HG03520 (cell line): Measurements from ENCODE around the gene PDE4DIP.
"Not testable (repeated sequence)": the region's sequence is repeated elsewhere in the genome, so short reads cannot be mapped to it uniquely, and the experiment has no call there.

Source experiments
- ATAC-seq: cut with Tn5 transposase; IDR thresholded peaks from one replicate; pipeline ENCODE4 v1.9.1; 2021; ENCODE audit warnings: mild to moderate bottlenecking, moderate library complexity; ENCODE audit not compliant: unreplicated experiment

Gene PDE4DIP

GRCh38 chr1:148916222-148916621, 72.0 kb downstream of the PDE4DIP start:
- not testable (repeated sequence) for ATAC-seq

DNA sequence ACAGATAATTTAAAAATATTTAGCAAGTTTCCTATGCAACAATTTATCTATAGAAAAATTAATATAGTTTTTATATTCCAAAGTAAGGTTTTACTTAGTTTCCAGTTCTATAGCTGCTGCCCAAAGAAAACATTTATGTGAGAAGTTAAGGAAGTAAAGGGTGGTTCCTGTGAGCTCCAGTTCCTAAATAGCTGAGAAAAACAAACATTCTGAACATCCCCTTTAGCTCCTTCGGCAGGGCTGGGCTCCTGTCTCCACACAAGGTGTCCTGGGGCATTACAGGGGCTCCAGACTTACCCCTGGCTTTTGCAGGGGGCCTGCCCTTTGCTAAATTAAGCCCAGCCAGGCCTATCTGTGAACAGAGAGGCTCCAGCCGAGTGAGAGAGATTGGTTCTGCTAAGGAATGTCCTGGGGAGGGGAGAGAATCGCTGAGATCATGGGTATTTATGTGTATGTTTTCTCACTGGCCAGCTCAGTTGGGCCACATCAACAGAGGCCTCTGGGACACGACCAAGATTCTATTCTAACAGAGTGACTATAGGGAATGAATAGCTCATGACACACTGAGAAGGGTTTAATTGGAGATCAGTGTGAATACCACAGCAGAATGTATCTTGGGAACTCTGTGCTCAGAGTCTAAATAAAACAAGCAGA, 72.6 kb downstream of the PDE4DIP start:
- not testable (repeated sequence) for ATAC-seq

- ATAC-seq: not testable (repeated sequence)
Observed at GRCh38 chr1:148918836-148919447, 74.7 kb downstream of the PDE4DIP start.

GRCh38 chr1:148921047-148921446, 76.8 kb downstream of the PDE4DIP start:
- ATAC-seq: not testable (repeated sequence)

GRCh38 chr1:148923798-148924197, 79.6 kb downstream of the PDE4DIP start:
- not testable (repeated sequence) for ATAC-seq

DNA sequence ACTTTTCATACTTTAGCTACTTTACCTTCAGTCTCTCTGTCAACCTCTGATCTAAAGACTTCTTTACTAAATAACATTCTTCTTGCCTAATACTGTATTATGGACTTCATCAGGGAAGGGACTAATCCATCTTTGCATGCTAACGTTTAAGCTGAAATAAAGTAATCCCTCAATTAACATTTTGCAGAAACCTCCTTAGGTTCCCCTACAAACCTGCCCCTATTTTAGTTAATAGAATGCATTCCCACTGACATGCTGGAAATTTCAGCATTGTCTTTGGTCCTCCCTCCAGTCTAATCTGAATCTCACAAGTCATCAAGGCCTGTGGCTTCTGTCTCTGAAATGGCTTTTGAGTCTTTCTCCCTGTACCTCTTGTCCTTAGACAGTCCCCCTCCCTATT, 83.4 kb downstream of the PDE4DIP start:
- not testable (repeated sequence) for ATAC-seq

DNA sequence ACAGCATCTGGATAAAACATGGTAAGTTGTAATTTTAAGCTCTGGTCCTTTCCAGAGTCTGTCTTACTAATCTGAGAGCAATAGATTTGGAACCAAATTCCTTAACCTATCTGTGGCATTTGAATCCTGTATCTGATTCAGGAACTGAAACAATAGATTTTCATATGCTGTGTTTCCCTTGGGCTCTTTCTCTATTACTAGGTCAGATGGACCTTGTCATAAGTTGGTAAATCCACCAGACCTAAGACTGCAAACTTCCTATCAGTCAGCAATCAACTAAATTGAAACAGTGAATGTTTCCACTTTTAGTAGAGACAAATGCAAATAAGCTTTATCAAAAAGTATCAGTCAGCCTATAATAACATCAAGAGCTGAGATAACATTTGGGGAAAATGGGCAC, 85.0 kb downstream of the PDE4DIP start:
- ATAC-seq: not testable (repeated sequence)

DNA sequence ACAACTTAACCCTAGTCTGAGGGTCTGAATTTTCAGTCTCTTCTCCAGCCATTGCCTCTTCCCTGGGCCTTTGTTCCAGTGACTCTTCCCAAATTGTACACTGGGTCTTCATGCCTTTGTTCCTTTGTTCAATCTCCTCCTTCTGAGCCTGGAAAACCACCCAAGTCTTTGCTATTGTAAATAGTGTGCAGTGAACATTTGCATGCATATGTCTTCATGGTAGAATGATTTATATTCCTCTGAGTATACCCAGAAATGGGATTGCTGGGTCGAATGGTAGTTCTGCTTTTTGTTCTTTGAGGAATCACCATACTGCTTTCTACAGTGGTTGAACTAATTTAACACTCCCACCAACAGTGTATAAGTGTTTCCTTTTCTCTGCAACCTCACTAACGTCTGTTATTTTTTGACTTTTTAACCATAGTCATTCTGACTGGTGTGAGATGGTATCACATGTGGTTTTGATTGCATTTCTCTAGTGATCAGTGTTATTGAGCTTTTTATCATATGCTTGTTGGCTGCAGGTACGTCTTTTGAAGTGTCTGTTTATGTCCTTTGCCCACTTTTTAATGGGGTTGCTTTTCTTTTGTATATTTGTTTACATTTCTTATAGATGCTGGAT, 91.3 kb downstream of the PDE4DIP start:
- ATAC-seq: not testable (repeated sequence)

DNA sequence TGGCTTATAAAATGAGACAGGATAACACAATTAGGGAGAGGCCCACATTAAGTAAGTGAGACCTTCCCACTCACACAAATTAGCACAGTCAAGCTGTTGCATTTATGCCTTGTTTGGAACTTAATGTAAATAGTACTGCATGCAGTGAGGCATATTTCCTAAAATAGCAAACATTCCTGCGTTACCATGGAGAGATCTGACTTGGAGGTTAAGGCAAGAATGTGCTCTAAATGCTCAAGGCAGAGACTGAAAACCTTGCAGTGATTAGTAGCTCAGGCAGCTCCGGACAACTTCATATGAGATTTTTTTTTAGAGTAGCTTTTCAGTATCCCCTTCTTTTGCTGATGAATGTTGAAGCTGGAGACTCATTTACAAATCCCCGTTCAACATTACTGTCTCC, 98.7 kb downstream of the PDE4DIP start:
- ATAC-seq: not testable (repeated sequence)

DNA sequence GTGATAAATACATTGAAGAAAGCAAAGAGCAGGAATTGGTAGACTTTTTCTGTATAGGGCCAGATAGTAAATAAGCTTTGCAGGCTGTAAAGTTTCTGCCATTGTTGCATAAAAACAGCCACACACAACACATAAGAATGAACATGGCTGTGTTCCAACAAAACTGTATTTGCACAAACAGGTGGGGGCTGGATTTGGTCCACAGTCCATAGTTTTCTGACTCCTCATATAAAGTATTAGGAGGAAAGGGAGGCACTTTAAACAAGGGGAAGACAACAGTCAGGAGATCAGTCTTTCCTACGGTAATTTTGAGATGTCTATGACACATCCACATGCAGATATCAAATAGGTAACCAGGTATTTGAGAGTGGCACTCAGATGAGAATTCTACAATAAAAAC, 100.9 kb downstream of the PDE4DIP start:
- ATAC-seq: not testable (repeated sequence)

GRCh38 chr1:148948768-148949167, 104.5 kb downstream of the PDE4DIP start:
- not testable (repeated sequence) for ATAC-seq

- ATAC-seq: peak; percentile 53
Observed at GRCh38 chr1:148951336-148952227, 107.4 kb downstream of the PDE4DIP start.

- ATAC-seq: peak; percentile 70
Observed at GRCh38 chr1:148952253-148952937, 108.2 kb downstream of the PDE4DIP start.

DNA sequence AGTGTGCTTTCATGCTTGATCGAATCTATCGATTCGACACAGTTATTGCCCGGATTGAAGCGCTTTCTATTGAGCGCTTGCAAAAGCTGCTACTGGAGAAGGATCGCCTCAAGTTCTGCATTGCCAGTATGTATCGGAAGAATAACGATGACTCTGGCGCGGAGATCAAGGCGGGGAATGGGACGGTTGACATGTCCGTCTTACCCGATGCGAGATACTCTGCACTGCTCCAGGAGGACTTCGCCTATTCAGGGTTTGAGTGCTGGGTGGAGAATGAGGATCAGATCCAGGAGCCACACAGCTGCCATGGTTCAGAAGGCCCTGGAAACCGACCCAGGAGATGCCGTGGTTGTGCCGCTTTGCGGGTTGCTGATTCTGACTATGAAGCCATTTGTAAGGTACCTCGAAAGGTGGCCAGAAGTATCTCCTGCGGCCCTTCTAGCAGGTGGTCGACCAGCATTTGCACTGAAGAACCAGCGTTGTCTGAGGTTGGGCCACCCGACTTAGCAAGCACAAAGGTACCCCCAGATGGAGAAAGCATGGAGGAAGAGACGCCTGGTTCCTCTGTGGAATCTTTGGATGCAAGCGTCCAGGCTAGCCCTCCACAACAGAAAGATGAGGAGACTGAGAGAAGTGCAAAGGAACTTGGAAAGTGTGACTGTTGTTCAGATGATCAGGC, 108.8 kb downstream of the PDE4DIP start:
- peak; percentile 0 for ATAC-seq

DNA sequence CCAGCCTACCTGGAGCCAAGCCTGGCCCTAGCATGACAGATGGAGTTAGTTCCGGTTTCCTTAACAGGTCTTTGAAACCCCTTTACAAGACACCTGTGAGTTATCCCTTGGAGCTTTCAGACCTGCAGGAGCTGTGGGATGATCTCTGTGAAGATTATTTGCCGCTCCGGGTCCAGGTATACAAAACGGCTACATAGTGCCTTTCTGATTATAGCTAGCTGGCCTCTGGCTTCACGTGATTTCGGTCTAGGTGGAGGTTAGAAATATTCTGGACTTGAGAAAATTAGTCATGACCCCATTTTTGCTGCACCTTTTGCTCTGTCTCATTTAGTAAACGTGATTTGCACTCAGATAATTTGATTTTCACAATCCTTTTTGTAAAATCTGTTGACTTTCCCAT, 109.5 kb downstream of the PDE4DIP start:
- not testable (repeated sequence) for ATAC-seq

DNA sequence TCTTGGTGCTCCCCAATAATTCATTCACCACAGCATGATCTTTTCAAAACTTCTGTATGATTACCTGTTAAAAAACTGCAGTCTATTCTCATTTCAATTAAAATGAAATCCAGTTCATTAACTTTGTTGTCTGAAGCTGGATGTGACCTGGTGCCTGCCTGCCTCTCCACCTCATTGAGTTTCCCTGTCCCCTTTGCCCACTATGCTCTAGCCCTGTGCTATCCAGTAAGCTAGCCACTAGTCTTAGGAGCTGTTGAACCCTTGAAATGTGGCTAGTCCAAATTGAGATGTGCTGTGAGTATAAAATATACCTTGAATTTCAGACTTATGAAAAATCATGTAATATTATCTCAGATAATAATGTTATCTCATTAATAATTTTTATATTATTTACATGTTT, 114.1 kb downstream of the PDE4DIP start:
- ATAC-seq: not testable (repeated sequence)

DNA sequence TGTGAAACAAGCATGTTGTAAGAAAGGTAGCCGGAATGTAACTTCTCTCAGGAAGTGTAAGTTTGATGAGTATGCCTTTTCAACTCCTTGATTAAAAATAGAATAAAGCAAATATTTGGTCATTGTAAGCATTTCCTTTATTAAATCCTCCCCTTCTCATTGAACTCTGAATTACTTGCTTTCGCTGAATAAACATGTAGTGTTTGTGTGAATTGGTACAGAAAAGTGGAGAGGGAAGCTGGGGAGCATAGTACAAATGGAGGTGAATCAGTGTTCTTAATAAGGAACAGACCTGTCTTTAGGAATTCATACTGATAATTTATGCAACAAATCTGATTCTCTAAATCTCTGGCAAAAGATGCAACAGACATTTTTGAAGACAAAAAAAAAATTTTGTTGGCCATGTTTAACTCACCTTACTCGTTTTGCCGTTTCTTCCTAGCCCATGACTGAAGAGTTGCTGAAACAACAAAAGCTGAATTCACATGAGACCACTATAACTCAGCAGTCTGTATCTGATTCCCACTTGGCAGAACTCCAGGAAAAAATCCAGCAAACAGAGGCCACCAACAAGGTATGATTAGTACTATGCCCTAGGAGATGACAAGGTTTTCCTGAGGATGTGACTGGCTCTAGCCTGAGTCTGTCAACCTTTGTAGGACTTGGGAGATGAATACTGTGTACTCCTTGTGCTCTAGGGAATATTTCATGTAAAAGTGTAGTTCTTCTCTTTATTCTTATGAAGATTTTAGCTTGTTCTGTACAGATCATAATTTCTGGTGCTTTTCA, 116.2 kb downstream of the PDE4DIP start:
- not testable (repeated sequence) for ATAC-seq

- not testable (repeated sequence) for ATAC-seq
Observed at GRCh38 chr1:148962127-148962857, 118.1 kb downstream of the PDE4DIP start.
